Adrenal gland (tissue), 5 donors: ENCODE data around the gene TLK2.

Source experiments
- POLR2A ChIP-seq, 2 donors: fragments of 450-650 bp; IDR thresholded peaks; one replicate each; pipeline ENCODE4 v1.6.1; 2017; ENCODE audit warnings: antibody characterized with exemption in 2 of 2, mild to moderate bottlenecking in 2 of 2, moderate library complexity in 1 of 2
- TF ChIP-seq, protein P1 (sequence below), 6 experiments: fragments of 450-650 bp in 4 of 6; fragments of 200-600 bp in 2 of 6; sonication (generic) in 1 of 6; IDR thresholded peaks; 1 replicate in 5 of 6; 2 replicates in 1 of 6; pipeline versions ENCODE4 v1.5.1 to v1.8.0; 2016 to 2021; ENCODE audit warnings: antibody characterized with exemption in 6 of 6, mild to moderate bottlenecking in 2 of 6, moderate library complexity in 1 of 6
- donor health status: DM: no; HTN: no; CAD: no.

DNA sequence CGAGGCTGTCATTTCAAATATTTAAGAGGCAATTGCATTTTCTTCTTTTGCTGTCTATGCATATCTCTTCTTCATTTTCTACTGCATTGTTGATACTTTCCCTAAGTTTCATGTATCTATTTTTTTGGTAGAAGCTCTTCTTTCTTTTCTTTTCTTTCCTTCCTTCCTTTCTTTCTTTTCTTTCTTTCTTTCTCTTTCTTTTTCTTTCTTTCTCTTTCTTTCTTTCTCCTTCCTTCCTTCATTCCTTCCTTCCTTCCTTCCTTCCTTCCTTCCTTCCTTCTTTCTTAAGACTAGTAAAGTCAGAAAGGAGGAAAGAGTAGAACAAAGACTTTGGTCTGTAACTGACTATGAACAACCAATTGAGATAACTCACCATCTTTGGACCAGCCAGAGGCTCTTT, 182.7 kb downstream of the TLK2 start:
- TF ChIP-seq, protein P1, sequence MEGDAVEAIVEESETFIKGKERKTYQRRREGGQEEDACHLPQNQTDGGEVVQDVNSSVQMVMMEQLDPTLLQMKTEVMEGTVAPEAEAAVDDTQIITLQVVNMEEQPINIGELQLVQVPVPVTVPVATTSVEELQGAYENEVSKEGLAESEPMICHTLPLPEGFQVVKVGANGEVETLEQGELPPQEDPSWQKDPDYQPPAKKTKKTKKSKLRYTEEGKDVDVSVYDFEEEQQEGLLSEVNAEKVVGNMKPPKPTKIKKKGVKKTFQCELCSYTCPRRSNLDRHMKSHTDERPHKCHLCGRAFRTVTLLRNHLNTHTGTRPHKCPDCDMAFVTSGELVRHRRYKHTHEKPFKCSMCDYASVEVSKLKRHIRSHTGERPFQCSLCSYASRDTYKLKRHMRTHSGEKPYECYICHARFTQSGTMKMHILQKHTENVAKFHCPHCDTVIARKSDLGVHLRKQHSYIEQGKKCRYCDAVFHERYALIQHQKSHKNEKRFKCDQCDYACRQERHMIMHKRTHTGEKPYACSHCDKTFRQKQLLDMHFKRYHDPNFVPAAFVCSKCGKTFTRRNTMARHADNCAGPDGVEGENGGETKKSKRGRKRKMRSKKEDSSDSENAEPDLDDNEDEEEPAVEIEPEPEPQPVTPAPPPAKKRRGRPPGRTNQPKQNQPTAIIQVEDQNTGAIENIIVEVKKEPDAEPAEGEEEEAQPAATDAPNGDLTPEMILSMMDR (IDR thresholded peaks at IDR 0.05): no peak
- TF ChIP-seq POLR2A (IDR thresholded peaks at IDR 0.05): no peak
